ENCODE data around the gene SGPL1. TPM values are rescaled to one million over a fixed set of nuclear protein-coding genes. Genes with fewer than 3 reads are reported as not detected.

SGPL1 gene
- total and polyA plus RNA-seq, 2 of the 8 experiments (the other 6 are each of a cell fraction or from before 2014, with no cell fraction given), result 20.5 to 51.6 TPM

DNA sequence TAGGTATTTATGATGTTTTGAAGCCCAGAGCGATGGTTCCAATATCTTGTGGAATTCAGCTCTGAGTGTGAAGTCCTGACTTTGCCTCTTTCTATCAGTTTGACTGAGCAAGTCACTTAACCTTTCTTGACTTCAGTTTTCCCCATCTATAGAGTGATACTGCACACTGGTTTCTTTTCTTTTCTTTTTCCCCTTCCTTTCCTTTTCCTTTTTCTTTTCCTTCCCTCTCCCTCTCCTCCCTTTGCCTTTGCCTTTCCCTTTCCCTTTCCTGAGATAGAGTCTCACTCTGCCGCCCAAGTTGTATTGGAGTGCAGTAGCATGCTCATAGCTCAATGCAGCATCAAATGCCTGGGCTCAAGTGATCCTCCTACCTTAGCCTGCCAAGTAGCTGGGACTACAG is 20.6 kb downstream of the SGPL1 start:
- peaks cover 0 to 3% (median 0%) of the 10 kb centered on the region in 4 experiments; a peak in 1 of 8 replicates for H3K36me3 ChIP-seq (ENCODE audit: control insufficient read depth in 2 of 4, insufficient read depth in 4 of 4, low read length in 3 of 4)
- H3K4me1 ChIP-seq (replicated peaks in 1 of 4; ENCODE audit: control insufficient read depth in 3 of 4, insufficient read depth in 4 of 4, low read length in 3 of 4), result no peaks in the 10 kb centered on the region
- no peak overlapping the region for H2BK12ac ChIP-seq (ENCODE audit: low read depth, low read length)
- H2BK15ac ChIP-seq (ENCODE audit: low read length), result no peak overlapping the region
- H3K4me3 ChIP-seq (ENCODE audit: extremely low read depth in 1 of 4, insufficient read depth in 2 of 4, low read depth in 3 of 4, low read length in 4 of 4), result no peak overlapping the region
- H3K23me2 ChIP-seq (ENCODE audit: low read depth, low read length), result no peaks in the 10 kb centered on the region
- FAIRE-seq (no peak), DNase-seq (ENCODE audit: low read depth in 1 of 2, low spot score in 2 of 2) (no peak)
- H4K91ac ChIP-seq (replicated peaks; ENCODE audit: insufficient read length, low read length), result no peak overlapping the region
- H3K79me2 ChIP-seq (ENCODE audit: control insufficient read depth in 1 of 2, insufficient read depth in 2 of 2, low read length in 2 of 2), result peaks cover 0 to 80% of the 10 kb centered on the region in 2 experiments; a peak in 2 of 4 replicates
- peaks cover 3 to 10% of the 10 kb centered on the region in 2 experiments for H4K20me1 ChIP-seq (replicated peaks in 1 of 2; ENCODE audit: control insufficient read depth in 1 of 2, insufficient read depth in 2 of 2, low read length in 2 of 2)
- H3K4me2 ChIP-seq (ENCODE audit: insufficient read depth in 1 of 2, low read depth in 2 of 2, low read length in 2 of 2), result no peak overlapping the region
- H2AK5ac ChIP-seq (ENCODE audit: low read depth, low read length), result no peak overlapping the region
- H2BK5ac ChIP-seq (ENCODE audit: low read depth, low read length), result no peak overlapping the region
- no peak overlapping the region for H3K14ac ChIP-seq (ENCODE audit: insufficient read length)
- no peak overlapping the region for H2BK20ac ChIP-seq (ENCODE audit: low read length)
- no peak overlapping the region for H3K27ac ChIP-seq (ENCODE audit: low read depth, low read length)
- no peak overlapping the region for H3K56ac ChIP-seq (replicated peaks; ENCODE audit: insufficient read length, low read depth, low read length)
- H2AFZ ChIP-seq (ENCODE audit: low read length), result no peak overlapping the region
- H3K18ac ChIP-seq (ENCODE audit: extremely low read depth, low read length), result no peak overlapping the region
- no peak overlapping the region for H4K8ac ChIP-seq (ENCODE audit: extremely low read depth, insufficient read depth, low read length)
- H3K79me1 ChIP-seq (ENCODE audit: low read depth, low read length), result peaks cover 11% of the 10 kb centered on the region
- H2BK120ac ChIP-seq (replicated peaks; ENCODE audit: low read depth, low read length), result no peak overlapping the region
- no peak overlapping the region for H4K5ac ChIP-seq (ENCODE audit: insufficient read length, low read depth, low read length)
- ChIA-PET POLR2A (ENCODE audit: partially characterized antibody) (interaction anchor here (1.5 kb wide), 1 partner anchor 11 kb away, joined by 3 read pairs; no protein-coding TSS in a partner anchor), CTCF (ENCODE audit: partially characterized antibody) (interaction anchor here (1.0 kb wide), 1 partner anchor 17 kb away, joined by 3 read pairs; no protein-coding TSS in a partner anchor)
- H3K23ac ChIP-seq (ENCODE audit: insufficient read length), result no peak overlapping the region
- 85% methylated on average over 2 of the region's 2 CpGs; no CpG with 5 or more reads in 1 of the 2 experiments for WGBS, 2 experiments (ENCODE audit: extremely low coverage in 1 of 2, insufficient coverage in 1 of 2, insufficient read length in 1 of 2, insufficient replicate concordance in 2 of 2, low coverage in 1 of 2, low lambda C conversion rate in 2 of 2, missing lambda C conversion rate in 1 of 2)
- H3K27me3 ChIP-seq (replicated peaks in 1 of 4; ENCODE audit: control insufficient read depth in 3 of 4, extremely low read depth in 1 of 4, insufficient read depth in 3 of 4, low read length in 3 of 4), result no peaks in the 10 kb centered on the region
- no peaks in the 10 kb centered on the region for H3K9me3 ChIP-seq (ENCODE audit: insufficient read depth in 2 of 2, low read depth in 1 of 2, low read length in 1 of 2)
- H3K4ac ChIP-seq (replicated peaks; ENCODE audit: insufficient read length, low read depth, low read length), result no peak overlapping the region
- no peak overlapping the region for H3K9ac ChIP-seq (replicated peaks in 1 of 4; ENCODE audit: extremely low read depth in 1 of 4, low read depth in 3 of 4, low read length in 3 of 4)
- TF ChIP-seq SUZ12 (IDR thresholded peaks at IDR 0.05; ENCODE audit: low read length) (no peak), CREB1 (IDR thresholded peaks at IDR 0.05) (no peak), SAP30 (IDR thresholded peaks at IDR 0.05; ENCODE audit: insufficient read depth, insufficient replicate concordance, low read length) (no peak), POLR2A (IDR thresholded peaks at IDR 0.05; ENCODE audit: control extremely low read depth in 1 of 2, low read depth in 2 of 2, low read length in 2 of 2) (no peak), ZNF274 (IDR thresholded peaks at IDR 0.05; ENCODE audit: borderline replicate concordance, extremely low read depth, low read length) (no peak), SIX5 (IDR thresholded peaks at IDR 0.05; ENCODE audit: low read depth, low read length) (no peak), CHD2 (IDR thresholded peaks at IDR 0.05; ENCODE audit: low read length) (no peak), RNF2 (IDR thresholded peaks at IDR 0.05; ENCODE audit: borderline replicate concordance, low read depth, low read length, missing control alignments, poor library complexity, severe bottlenecking) (no peak)
- TF ChIP-seq, protein P1, sequence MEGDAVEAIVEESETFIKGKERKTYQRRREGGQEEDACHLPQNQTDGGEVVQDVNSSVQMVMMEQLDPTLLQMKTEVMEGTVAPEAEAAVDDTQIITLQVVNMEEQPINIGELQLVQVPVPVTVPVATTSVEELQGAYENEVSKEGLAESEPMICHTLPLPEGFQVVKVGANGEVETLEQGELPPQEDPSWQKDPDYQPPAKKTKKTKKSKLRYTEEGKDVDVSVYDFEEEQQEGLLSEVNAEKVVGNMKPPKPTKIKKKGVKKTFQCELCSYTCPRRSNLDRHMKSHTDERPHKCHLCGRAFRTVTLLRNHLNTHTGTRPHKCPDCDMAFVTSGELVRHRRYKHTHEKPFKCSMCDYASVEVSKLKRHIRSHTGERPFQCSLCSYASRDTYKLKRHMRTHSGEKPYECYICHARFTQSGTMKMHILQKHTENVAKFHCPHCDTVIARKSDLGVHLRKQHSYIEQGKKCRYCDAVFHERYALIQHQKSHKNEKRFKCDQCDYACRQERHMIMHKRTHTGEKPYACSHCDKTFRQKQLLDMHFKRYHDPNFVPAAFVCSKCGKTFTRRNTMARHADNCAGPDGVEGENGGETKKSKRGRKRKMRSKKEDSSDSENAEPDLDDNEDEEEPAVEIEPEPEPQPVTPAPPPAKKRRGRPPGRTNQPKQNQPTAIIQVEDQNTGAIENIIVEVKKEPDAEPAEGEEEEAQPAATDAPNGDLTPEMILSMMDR (IDR thresholded peaks at IDR 0.05; ENCODE audit: control extremely low read depth in 1 of 3, insufficient read depth in 1 of 3, low read depth in 1 of 3, low read length in 3 of 3), result no peak
- TF ChIP-seq, protein P2, sequence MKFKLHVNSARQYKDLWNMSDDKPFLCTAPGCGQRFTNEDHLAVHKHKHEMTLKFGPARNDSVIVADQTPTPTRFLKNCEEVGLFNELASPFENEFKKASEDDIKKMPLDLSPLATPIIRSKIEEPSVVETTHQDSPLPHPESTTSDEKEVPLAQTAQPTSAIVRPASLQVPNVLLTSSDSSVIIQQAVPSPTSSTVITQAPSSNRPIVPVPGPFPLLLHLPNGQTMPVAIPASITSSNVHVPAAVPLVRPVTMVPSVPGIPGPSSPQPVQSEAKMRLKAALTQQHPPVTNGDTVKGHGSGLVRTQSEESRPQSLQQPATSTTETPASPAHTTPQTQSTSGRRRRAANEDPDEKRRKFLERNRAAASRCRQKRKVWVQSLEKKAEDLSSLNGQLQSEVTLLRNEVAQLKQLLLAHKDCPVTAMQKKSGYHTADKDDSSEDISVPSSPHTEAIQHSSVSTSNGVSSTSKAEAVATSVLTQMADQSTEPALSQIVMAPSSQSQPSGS (IDR thresholded peaks at IDR 0.05; ENCODE audit: low read length), result no peak
